ENCODE results near the gene FRMD4A.

The FRMD4A gene

GRCh38 chr10:13946209-13946460 lies 384.6 kb downstream of the FRMD4A start:
- H3K4me3 ChIP-seq (replicated peaks; ENCODE audit: insufficient read depth, low read length): no peak overlapping the region
- TF ChIP-seq GABPA (IDR thresholded peaks at IDR 0.05; ENCODE audit: low read depth): no peak
- H3K27me3 ChIP-seq (ENCODE audit: insufficient read depth, poor library complexity, severe bottlenecking): no peaks in the 10 kb centered on the region
- H3K27ac ChIP-seq (replicated peaks): no peak overlapping the region
- DNase-seq (ENCODE audit: low read depth in 1 of 2, low spot score in 1 of 2): no peak

- H3K4me3 ChIP-seq (replicated peaks; ENCODE audit: insufficient read depth, low read length): no peak overlapping the region
- no peak for DNase-seq (ENCODE audit: low read depth in 1 of 2, low spot score in 1 of 2)
Observed at GRCh38 chr10:13945390-13946208, 385.1 kb downstream of the FRMD4A start.

GRCh38 chr10:13944823-13945222 lies 385.9 kb downstream of the FRMD4A start:
- Histone ChIP-seq H3K27ac (replicated peaks) (no peak overlapping the region), H3K27me3 (ENCODE audit: insufficient read depth, poor library complexity, severe bottlenecking) (no peaks in the 10 kb centered on the region), H3K4me3 (replicated peaks; ENCODE audit: insufficient read depth, low read length) (no peak overlapping the region)
- TF ChIP-seq GABPA (IDR thresholded peaks at IDR 0.05; ENCODE audit: low read depth) (no peak), SPI1 (IDR thresholded peaks at IDR 0.05; ENCODE audit: borderline replicate concordance, low read depth) (no peak), CTCF (IDR thresholded peaks at IDR 0.05; ENCODE audit: insufficient read depth, low read length) (no peak), POLR2AphosphoS5 (IDR thresholded peaks at IDR 0.05; ENCODE audit: low read depth) (no peak), REST (IDR thresholded peaks at IDR 0.05; ENCODE audit: insufficient replicate concordance, low read depth) (no peak)
- no peak for DNase-seq (ENCODE audit: low read depth in 1 of 2, low spot score in 1 of 2)

More at GRCh38 chr10:13945390-13946208, 385.1 kb downstream of the FRMD4A start:
- no peak overlapping the region for H3K27ac ChIP-seq (replicated peaks)
- TF ChIP-seq GABPA (IDR thresholded peaks at IDR 0.05; ENCODE audit: low read depth) (no peak), CTCF (IDR thresholded peaks at IDR 0.05; ENCODE audit: insufficient read depth, low read length) (no peak), SPI1 (IDR thresholded peaks at IDR 0.05; ENCODE audit: borderline replicate concordance, low read depth) (no peak), POLR2AphosphoS5 (IDR thresholded peaks at IDR 0.05; ENCODE audit: low read depth) (no peak), REST (IDR thresholded peaks at IDR 0.05; ENCODE audit: insufficient replicate concordance, low read depth) (no peak)
- no peaks in the 10 kb centered on the region for H3K27me3 ChIP-seq (ENCODE audit: insufficient read depth, poor library complexity, severe bottlenecking)

GRCh38 chr10:13943735-13944398 lies 386.9 kb downstream of the FRMD4A start:
- Histone ChIP-seq H3K27ac (replicated peaks) (no peak overlapping the region), H3K27me3 (ENCODE audit: insufficient read depth, poor library complexity, severe bottlenecking) (no peaks in the 10 kb centered on the region), H3K4me3 (replicated peaks; ENCODE audit: insufficient read depth, low read length) (no peak overlapping the region)
- TF ChIP-seq SPI1 (IDR thresholded peaks at IDR 0.05; ENCODE audit: borderline replicate concordance, low read depth) (no peak), GABPA (IDR thresholded peaks at IDR 0.05; ENCODE audit: low read depth) (no peak), REST (IDR thresholded peaks at IDR 0.05; ENCODE audit: insufficient replicate concordance, low read depth) (no peak), CTCF (IDR thresholded peaks at IDR 0.05; ENCODE audit: insufficient read depth, low read length) (no peak), POLR2AphosphoS5 (IDR thresholded peaks at IDR 0.05; ENCODE audit: low read depth) (no peak)
- no peak for DNase-seq (ENCODE audit: low read depth in 1 of 2, low spot score in 1 of 2)

All from HL-60 (cell line).